HEK293T (cell line): ENCODE data around the gene CHM.
"Not testable (repeated sequence)": the region's sequence is repeated elsewhere in the genome, so short reads cannot be mapped to it uniquely, and the experiment has no call there.

Experiments
- CTCF ChIA-PET: fragments of 350-600 bp; formaldehyde crosslinking; extraction: SDS; loops from one replicate; lab custom pipeline; 2021; ENCODE audit warnings: antibody characterized with exemption, inconsistent platforms; lab: Yijun Ruan, JAX
- POLR2A ChIA-PET: fragments of 350-600 bp; formaldehyde crosslinking; extraction: SDS; loops from one replicate; lab custom pipeline; 2020; ENCODE audit warnings: antibody characterized with exemption, inconsistent platforms; lab: Yijun Ruan, JAX
- DNase-seq: peaks from one replicate; pipeline ENCODE4 v3.0.0; 2012; ENCODE audit warnings: mixed read lengths; ENCODE audit errors: extremely low spot score
- ARNT ChIP-seq: fragments of 450-650 bp; IDR thresholded peaks from 2 replicates; pipeline ENCODE4 v1.6.1; 2017; ENCODE audit warnings: mild to moderate bottlenecking
- BHLHE40 ChIP-seq: fragments of 450-650 bp; IDR thresholded peaks from 2 replicates; pipeline ENCODE4 v1.6.1; 2016; ENCODE audit warnings: mild to moderate bottlenecking, moderate library complexity, borderline replicate concordance
- CTBP1 ChIP-seq: fragments of 450-650 bp; IDR thresholded peaks from 2 replicates; pipeline ENCODE4 v1.6.1; 2016; ENCODE audit warnings: borderline replicate concordance
- ELF4 ChIP-seq: fragments of 450-650 bp; IDR thresholded peaks from 2 replicates; pipeline ENCODE4 v1.6.1; 2017; ENCODE audit warnings: antibody characterized with exemption
- FOXA1 ChIP-seq: fragments of 450-650 bp; IDR thresholded peaks from 2 replicates; pipeline ENCODE4 v1.6.1; 2016; ENCODE audit warnings: mild to moderate bottlenecking
- FOXK2 ChIP-seq: fragments of 450-650 bp; IDR thresholded peaks from 2 replicates; pipeline ENCODE4 v1.6.1; 2016; ENCODE audit warnings: mild to moderate bottlenecking
- FOXM1 ChIP-seq: fragments of 450-650 bp; IDR thresholded peaks from 2 replicates; pipeline ENCODE4 v1.6.1; 2017; ENCODE audit warnings: mild to moderate bottlenecking, borderline replicate concordance
- HDGF ChIP-seq: fragments of 450-650 bp; IDR thresholded peaks from 2 replicates; pipeline ENCODE4 v1.6.1; 2017; ENCODE audit warnings: antibody characterized with exemption, borderline replicate concordance
- L3MBTL2 ChIP-seq: fragments of 450-650 bp; conservative IDR thresholded peaks from 2 replicates; pipeline ENCODE4 v1.6.1; 2016; ENCODE audit warnings: mild to moderate bottlenecking
- LEF1 ChIP-seq: fragments of 450-650 bp; IDR thresholded peaks from 2 replicates; pipeline ENCODE4 v1.6.1; 2017; ENCODE audit warnings: mild to moderate bottlenecking, borderline replicate concordance
- NFRKB ChIP-seq: fragments of 450-650 bp; IDR thresholded peaks from 2 replicates; pipeline ENCODE4 v1.6.1; 2016; ENCODE audit warnings: mild to moderate bottlenecking, moderate library complexity
- PKNOX1 ChIP-seq: fragments of 450-650 bp; IDR thresholded peaks from 2 replicates; pipeline ENCODE4 v1.6.1; 2016
- SP1 ChIP-seq: fragments of 450-650 bp; IDR thresholded peaks from 2 replicates; pipeline ENCODE4 v1.6.1; 2017
- SUZ12 ChIP-seq: fragments of 450-650 bp; IDR thresholded peaks from 2 replicates; pipeline ENCODE4 v1.6.1; 2016; ENCODE audit warnings: mild to moderate bottlenecking
- TARDBP ChIP-seq: fragments of 450-650 bp; IDR thresholded peaks from 2 replicates; pipeline ENCODE4 v1.6.1; 2016
- ZNF384 ChIP-seq: fragments of 450-650 bp; IDR thresholded peaks from 2 replicates; pipeline ENCODE4 v1.6.1; 2016

CHM gene

DNA sequence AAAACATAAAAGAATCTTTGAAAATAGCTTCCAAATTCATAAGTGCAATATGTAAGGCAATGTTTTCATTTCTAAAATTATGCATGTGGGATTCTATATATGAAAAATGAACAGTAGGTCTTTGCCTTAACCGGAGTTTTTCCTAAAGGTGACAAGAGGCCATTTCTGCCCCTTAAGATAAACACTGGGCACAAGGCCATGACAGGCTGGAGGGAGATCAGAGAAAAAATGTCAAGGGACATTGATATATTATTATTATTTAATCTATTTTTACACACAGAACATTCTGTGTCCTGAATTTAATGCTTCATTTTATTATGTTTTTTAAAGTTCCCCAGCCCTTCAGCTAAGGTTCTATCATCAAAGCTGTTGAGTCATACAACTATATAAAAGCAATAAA is 118.8 kb downstream of the CHM start:
- ChIA-PET POLR2A (no interaction called here), CTCF (no interaction called here)
- DNase-seq: no peak
- TF ChIP-seq LEF1 (no peak), FOXM1 (no peak), ARNT (no peak), ZNF384 (no peak), SUZ12 (no peak), BHLHE40 (no peak), L3MBTL2 (no peak), FOXA1 (no peak), PKNOX1 (no peak), SP1 (no peak), TARDBP (no peak), FOXK2 (no peak), ELF4 (no peak), NFRKB (no peak), HDGF (no peak), CTBP1 (no peak)

GRCh38 chrX:85927740-85928139 is 119.6 kb downstream of the CHM start:
- no peak for DNase-seq
- ChIA-PET POLR2A (no interaction called here), CTCF (interaction anchor here (0.7 kb wide), 1 partner anchor 70 kb away, joined by 3 read pairs; no protein-coding TSS in a partner anchor)
- TF ChIP-seq SUZ12 (no peak), PKNOX1 (peak; percentile 74), ZNF384 (no peak), FOXK2 (no peak), ARNT (no peak), HDGF (no peak)

DNA sequence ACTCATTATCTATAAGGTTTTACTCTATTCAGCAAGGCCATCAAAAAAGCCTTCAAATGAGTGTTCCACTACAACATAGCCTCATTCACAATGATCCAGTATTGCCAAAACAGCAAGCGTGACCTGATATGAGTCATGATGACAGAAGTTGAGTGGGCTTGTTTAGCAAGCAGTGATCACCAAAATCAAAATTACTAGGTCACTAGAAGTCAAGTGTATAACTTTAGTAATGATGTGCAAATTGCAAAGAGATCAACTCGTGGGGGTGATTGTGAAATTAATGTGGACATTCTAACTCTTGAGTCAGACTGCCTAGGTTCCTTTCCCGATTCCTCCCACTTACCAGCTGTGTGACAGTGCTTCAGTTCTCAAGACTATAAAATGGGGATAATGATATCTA is 124.5 kb downstream of the CHM start:
- no peak for TF ChIP-seq TARDBP
- TF ChIP-seq SUZ12: no peak
- TF ChIP-seq L3MBTL2: no peak
- TF ChIP-seq NFRKB: no peak
- TF ChIP-seq PKNOX1: no peak
- no peak for TF ChIP-seq BHLHE40
- no peak for TF ChIP-seq FOXM1
- no peak for TF ChIP-seq ARNT
- no peak for TF ChIP-seq CTBP1
- no peak for TF ChIP-seq FOXA1
- no peak for TF ChIP-seq FOXK2
- TF ChIP-seq HDGF: no peak
- no peak for TF ChIP-seq ELF4
- TF ChIP-seq SP1: no peak
- no peak for TF ChIP-seq ZNF384
- TF ChIP-seq LEF1: no peak
- ChIA-PET CTCF (no interaction called here), POLR2A (no interaction called here)
- no peak for DNase-seq

GRCh38 chrX:85916656-85917280 is 130.6 kb downstream of the CHM start:
- POLR2A ChIA-PET, CTCF ChIA-PET, DNase-seq: not testable (repeated sequence)

- no peak for DNase-seq
- ChIA-PET CTCF (no interaction called here), POLR2A (no interaction called here)
- no peak for TF ChIP-seq ZNF384
- TF ChIP-seq FOXM1: no peak
- no peak for TF ChIP-seq FOXK2
- TF ChIP-seq ARNT: no peak
- TF ChIP-seq BHLHE40: no peak
- no peak for TF ChIP-seq SP1
- TF ChIP-seq SUZ12: no peak
- no peak for TF ChIP-seq FOXA1
- TF ChIP-seq TARDBP: no peak
- TF ChIP-seq PKNOX1: no peak
Measured at GRCh38 chrX:85914431-85914830, 132.9 kb downstream of the CHM start.

- CTCF ChIA-PET: interaction anchor here (0.5 kb wide), 1 partner anchor 270 kb away, joined by 3 read pairs; no protein-coding TSS in a partner anchor
- POLR2A ChIA-PET: no interaction called here
- no peak for TF ChIP-seq LEF1
- TF ChIP-seq FOXK2: no peak
- TF ChIP-seq CTBP1: no peak
- no peak for TF ChIP-seq FOXM1
- TF ChIP-seq HDGF: no peak
- TF ChIP-seq ZNF384: no peak
- TF ChIP-seq PKNOX1: no peak
- no peak for TF ChIP-seq BHLHE40
- no peak for TF ChIP-seq SP1
- no peak for TF ChIP-seq NFRKB
- TF ChIP-seq ARNT: no peak
- no peak for TF ChIP-seq ELF4
- no peak for TF ChIP-seq L3MBTL2
- no peak for TF ChIP-seq SUZ12
- no peak for TF ChIP-seq TARDBP
- no peak for TF ChIP-seq FOXA1
- DNase-seq: no peak
Measured at GRCh38 chrX:85907316-85907715, 140.0 kb downstream of the CHM start.
